Left ventricle myocardium inferior (tissue), 1 donor: ENCODE data around the gene TCF4. TPM values are rescaled to one million over a fixed set of nuclear protein-coding genes. Genes with fewer than 3 reads are reported as not detected.

Source experiments
- DNase-seq: peaks from one replicate; pipeline ENCODE4 v3.0.0-alpha.2; 2020
- H3K27ac ChIP-seq: fragments of 200-600 bp; replicated peaks from 2 replicates; pipeline ENCODE4 v1.8.0; 2021
- H3K27me3 ChIP-seq: fragments of 200-600 bp; 2 replicates; pipeline ENCODE4 v1.8.0; 2021; ENCODE audit warnings: low read depth
- H3K36me3 ChIP-seq: fragments of 200-600 bp; 2 replicates; pipeline ENCODE4 v1.8.0; 2021
- H3K4me1 ChIP-seq: fragments of 200-600 bp; 2 replicates; pipeline ENCODE4 v1.8.0; 2021
- H3K4me3 ChIP-seq: fragments of 200-600 bp; 2 replicates; pipeline ENCODE4 v1.8.0; 2021; ENCODE audit warnings: mild to moderate bottlenecking, moderate library complexity
- H3K9me3 ChIP-seq: fragments of 200-600 bp; replicated peaks from 2 replicates; pipeline ENCODE4 v1.8.0; 2021
- CTCF ChIP-seq: fragments of 200-600 bp; IDR thresholded peaks from 2 replicates; pipeline ENCODE4 v1.8.0; 2021; ENCODE audit warnings: antibody characterized with exemption, mild to moderate bottlenecking, borderline replicate concordance
- intact Hi-C: fragments of 100-400 bp; cut with micrococcal nuclease; formaldehyde crosslinking; loops from one replicate; pipeline ENCODE4 v1.11.0; 2022
- total RNA-seq: library from RNA; stranded (reverse); fragmentation: NEBNext Ultra II Directional; extraction: Animal tissue kit (Norgen Biotek cat#: 25700); gene quantifications from one replicate; pipeline ENCODE4 v1.2.1, GENCODE V29; 2021
- donor health status: DM: no; HTN: yes; CAD: no; lungs with severe emphysema.

Gene TCF4
- total RNA-seq, 1 donor from 2014 or later = 58.9 TPM

GRCh38 chr18:55306359-55307024, 281.5 kb downstream of the TCF4 start:
- Histone ChIP-seq H3K4me1 (peaks cover 98% of the 10 kb centered on the region), H3K27me3 (no peaks in the 10 kb centered on the region), H3K9me3 (no peaks in the 10 kb centered on the region), H3K27ac (peak overlapping the region; percentile 11), H3K36me3 (peaks cover 4% of the 10 kb centered on the region), H3K4me3 (no peak overlapping the region)
- no peak for TF ChIP-seq CTCF
- no peak for DNase-seq
- intact Hi-C loops = no loop called here

- Histone ChIP-seq H3K4me3 (peak overlapping the region; percentile 40), H3K27me3 (no peaks in the 10 kb centered on the region), H3K36me3 (no peaks in the 10 kb centered on the region), H3K27ac (peak overlapping the region; percentile 66), H3K9me3 (no peaks in the 10 kb centered on the region), H3K4me1 (peaks cover 90% of the 10 kb centered on the region)
- DNase-seq = no peak
- no peak for TF ChIP-seq CTCF
- intact Hi-C loops = no loop called here
These were observed 285.7 kb downstream of the TCF4 start for GRCh38 chr18:55302167-55302833.

GRCh38 chr18:55301824-55302166, 286.2 kb downstream of the TCF4 start:
- H3K4me1 ChIP-seq = peaks cover 90% of the 10 kb centered on the region
- H3K27ac ChIP-seq = peak overlapping the region; percentile 66
- TF ChIP-seq CTCF = no peak
- no peaks in the 10 kb centered on the region for H3K27me3 ChIP-seq
- no peak for DNase-seq
- H3K9me3 ChIP-seq = no peaks in the 10 kb centered on the region
- intact Hi-C loops = no loop called here
- no peaks in the 10 kb centered on the region for H3K36me3 ChIP-seq
- peak overlapping the region; percentile 40 for H3K4me3 ChIP-seq

GRCh38 chr18:55300936-55301531, 287.0 kb downstream of the TCF4 start:
- Histone ChIP-seq H3K4me1 (peaks cover 90% of the 10 kb centered on the region), H3K4me3 (peak overlapping the region; percentile 24), H3K27ac (peak overlapping the region; percentile 66), H3K9me3 (no peaks in the 10 kb centered on the region), H3K36me3 (no peaks in the 10 kb centered on the region), H3K27me3 (no peaks in the 10 kb centered on the region)
- intact Hi-C loops = no loop called here
- no peak for TF ChIP-seq CTCF
- DNase-seq = no peak

GRCh38 chr18:55300421-55300935, 287.5 kb downstream of the TCF4 start:
- intact Hi-C loops = no loop called here
- Histone ChIP-seq H3K27me3 (no peaks in the 10 kb centered on the region), H3K9me3 (no peaks in the 10 kb centered on the region), H3K4me3 (peak overlapping the region; percentile 24), H3K36me3 (no peaks in the 10 kb centered on the region), H3K4me1 (peaks cover 90% of the 10 kb centered on the region), H3K27ac (peak overlapping the region; percentile 66)
- no peak for TF ChIP-seq CTCF
- no peak for DNase-seq
